T1000 (cell line): ENCODE results near the gene KCNJ5.

Experiments
- DNase-seq: peaks from one replicate; lab custom pipeline; 2025; ENCODE audit warnings: mixed read lengths; lab: John Stamatoyannopoulos, UW

KCNJ5 gene

GRCh38 chr11:128871168-128871610 lies 20.0 kb upstream of the KCNJ5 start:
- no peak for DNase-seq

- DNase-seq = no peak
These were observed 19.1 kb upstream of the KCNJ5 start for GRCh38 chr11:128872094-128872493.

GRCh38 chr11:128872594-128872993 lies 18.6 kb upstream of the KCNJ5 start:
- no peak for DNase-seq

GRCh38 chr11:128874427-128874826 lies 16.7 kb upstream of the KCNJ5 start:
- no peak for DNase-seq

GRCh38 chr11:128876133-128876650 lies 15.0 kb upstream of the KCNJ5 start:
- no peak for DNase-seq

GRCh38 chr11:128877726-128878125 lies 13.4 kb upstream of the KCNJ5 start:
- DNase-seq = no peak

- no peak for DNase-seq
These were observed 12.7 kb upstream of the KCNJ5 start for GRCh38 chr11:128878455-128878854.

GRCh38 chr11:128879817-128880216 lies 11.3 kb upstream of the KCNJ5 start:
- no peak for DNase-seq

- no peak for DNase-seq
These were observed 9.9 kb upstream of the KCNJ5 start for GRCh38 chr11:128881221-128881620.

GRCh38 chr11:128882451-128882850 lies 8.7 kb upstream of the KCNJ5 start:
- DNase-seq = no peak

- no peak for DNase-seq
These were observed 7.1 kb upstream of the KCNJ5 start for GRCh38 chr11:128884054-128884453.

GRCh38 chr11:128884703-128885338 lies 6.3 kb upstream of the KCNJ5 start:
- peak; percentile 20 for DNase-seq

GRCh38 chr11:128886406-128887124 lies 4.6 kb upstream of the KCNJ5 start:
- no peak for DNase-seq

GRCh38 chr11:128888034-128888985 lies 2.8 kb upstream of the KCNJ5 start:
- no peak for DNase-seq

GRCh38 chr11:128889657-128890213 lies 1.4 kb upstream of the KCNJ5 start:
- DNase-seq = no peak

- DNase-seq = no peak
These were observed 977 bp upstream of the KCNJ5 start for GRCh38 chr11:128890216-128890542.

GRCh38 chr11:128891913-128892398 lies 800 bp downstream of the KCNJ5 start:
- no peak for DNase-seq

GRCh38 chr11:128892866-128893565 lies 1.9 kb downstream of the KCNJ5 start:
- DNase-seq = no peak

GRCh38 chr11:128893578-128894285 lies 2.6 kb downstream of the KCNJ5 start:
- DNase-seq = no peak

- DNase-seq = no peak
These were observed 3.1 kb downstream of the KCNJ5 start for GRCh38 chr11:128894286-128894681.

- no peak for DNase-seq
These were observed 3.5 kb downstream of the KCNJ5 start for GRCh38 chr11:128894685-128895084.
